SK-N-SH (cell line): ENCODE data around the gene WIPF3.

Experiments
- CHD2 ChIP-seq: fragments of 150-350 bp; IDR thresholded peaks from 2 replicates; pipeline ENCODE4 v1.6.1; 2018; ENCODE audit warnings: low read length; ENCODE audit not compliant: partially characterized antibody
- CTCF ChIP-seq: fragments of 200-600 bp; sonication (generic); IDR thresholded peaks from 2 replicates; pipeline ENCODE4 v1.6.1; 2017; ENCODE audit warnings: antibody characterized with exemption, mild to moderate bottlenecking, moderate library complexity
- MXI1 ChIP-seq: IDR thresholded peaks from 2 replicates; pipeline ENCODE4 v1.6.1; 2012; ENCODE audit warnings: mild to moderate bottlenecking, low read depth, low read length, improper control_type of control experiment
- RAD21 ChIP-seq: IDR thresholded peaks from 2 replicates; pipeline ENCODE4 v1.6.1; 2012; ENCODE audit warnings: mild to moderate bottlenecking, low read length
- REST ChIP-seq: IDR thresholded peaks from 2 replicates; pipeline ENCODE4 v1.6.1; 2012; ENCODE audit warnings: mild to moderate bottlenecking, low read depth, low read length, moderate library complexity
- TF ChIP-seq, protein P1 (sequence below): fragments of 150-350 bp; IDR thresholded peaks from 2 replicates; pipeline ENCODE4 v1.6.1; 2017; ENCODE audit warnings: antibody characterized with exemption, low read length, low read depth, borderline replicate concordance
- TF ChIP-seq, protein P2 (sequence below): IDR thresholded peaks from 2 replicates; pipeline ENCODE4; 2012

- no peak for TF ChIP-seq CTCF
- no peak for TF ChIP-seq RAD21
- no peak for TF ChIP-seq MXI1
- TF ChIP-seq, protein P1, sequence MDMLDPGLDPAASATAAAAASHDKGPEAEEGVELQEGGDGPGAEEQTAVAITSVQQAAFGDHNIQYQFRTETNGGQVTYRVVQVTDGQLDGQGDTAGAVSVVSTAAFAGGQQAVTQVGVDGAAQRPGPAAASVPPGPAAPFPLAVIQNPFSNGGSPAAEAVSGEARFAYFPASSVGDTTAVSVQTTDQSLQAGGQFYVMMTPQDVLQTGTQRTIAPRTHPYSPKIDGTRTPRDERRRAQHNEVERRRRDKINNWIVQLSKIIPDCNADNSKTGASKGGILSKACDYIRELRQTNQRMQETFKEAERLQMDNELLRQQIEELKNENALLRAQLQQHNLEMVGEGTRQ: no peak
- no peak for TF ChIP-seq CHD2
- TF ChIP-seq, protein P2, sequence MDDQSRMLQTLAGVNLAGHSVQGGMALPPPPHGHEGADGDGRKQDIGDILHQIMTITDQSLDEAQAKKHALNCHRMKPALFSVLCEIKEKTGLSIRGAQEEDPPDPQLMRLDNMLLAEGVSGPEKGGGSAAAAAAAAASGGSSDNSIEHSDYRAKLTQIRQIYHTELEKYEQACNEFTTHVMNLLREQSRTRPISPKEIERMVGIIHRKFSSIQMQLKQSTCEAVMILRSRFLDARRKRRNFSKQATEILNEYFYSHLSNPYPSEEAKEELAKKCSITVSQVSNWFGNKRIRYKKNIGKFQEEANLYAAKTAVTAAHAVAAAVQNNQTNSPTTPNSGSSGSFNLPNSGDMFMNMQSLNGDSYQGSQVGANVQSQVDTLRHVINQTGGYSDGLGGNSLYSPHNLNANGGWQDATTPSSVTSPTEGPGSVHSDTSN: no peak
- no peak for TF ChIP-seq REST
These were observed 78.3 kb downstream of the WIPF3 start for GRCh38 chr7:29884399-29885272.
